BJ (cell line): ENCODE measurements around the gene ZFHX2. TPM values are rescaled to one million over a fixed set of nuclear protein-coding genes. Genes with fewer than 3 reads are reported as not detected.

Experiments
- CTCF ChIA-PET: fragments of 350-600 bp; formaldehyde crosslinking; extraction: SDS; loops from one replicate; lab custom pipeline; 2021; ENCODE audit warnings: antibody characterized with exemption, inconsistent platforms; lab: Yijun Ruan, JAX
- POLR2A ChIA-PET: fragments of 300-600 bp; sonication (Branson Sonifier 250); formaldehyde crosslinking; extraction: SDS; loops from one replicate; lab custom pipeline; 2021; ENCODE audit warnings: antibody characterized with exemption; lab: Charles Lee
- DNase-seq: peaks from one replicate; pipeline ENCODE4 v3.0.0-alpha.2; 2011; ENCODE audit warnings: low read depth
- H3K27me3 ChIP-seq: 2 replicates; pipeline ENCODE4 v1.6.0; 2011; ENCODE audit warnings: low read length; ENCODE audit not compliant: control insufficient read depth, insufficient read depth
- H3K36me3 ChIP-seq: 2 replicates; pipeline ENCODE4 v1.5.1; 2011; ENCODE audit warnings: low read length; ENCODE audit not compliant: control insufficient read depth, insufficient read depth
- H3K4me3 ChIP-seq: 2 replicates; pipeline ENCODE4 v1.5.1; 2011; ENCODE audit warnings: low read depth, mild to moderate bottlenecking, control low read depth, low read length
- polyA plus RNA-seq: library from polyadenylated mRNA; depleted of rRNA; stranded (reverse); fragments of >200 nt; gene quantifications from 2 replicates; pipeline ENCODE4 v1.2.3, GENCODE V29; 2011
- TF ChIP-seq, protein P1 (sequence below): IDR thresholded peaks from 2 replicates; pipeline ENCODE4 v1.5.1; 2011; ENCODE audit warnings: low read depth, mild to moderate bottlenecking, control low read depth, inconsistent platforms, low read length, moderate library complexity; ENCODE audit not compliant: insufficient read depth

The ZFHX2 gene
- polyA plus RNA-seq, 1 experiment: 0.28 TPM

DNA sequence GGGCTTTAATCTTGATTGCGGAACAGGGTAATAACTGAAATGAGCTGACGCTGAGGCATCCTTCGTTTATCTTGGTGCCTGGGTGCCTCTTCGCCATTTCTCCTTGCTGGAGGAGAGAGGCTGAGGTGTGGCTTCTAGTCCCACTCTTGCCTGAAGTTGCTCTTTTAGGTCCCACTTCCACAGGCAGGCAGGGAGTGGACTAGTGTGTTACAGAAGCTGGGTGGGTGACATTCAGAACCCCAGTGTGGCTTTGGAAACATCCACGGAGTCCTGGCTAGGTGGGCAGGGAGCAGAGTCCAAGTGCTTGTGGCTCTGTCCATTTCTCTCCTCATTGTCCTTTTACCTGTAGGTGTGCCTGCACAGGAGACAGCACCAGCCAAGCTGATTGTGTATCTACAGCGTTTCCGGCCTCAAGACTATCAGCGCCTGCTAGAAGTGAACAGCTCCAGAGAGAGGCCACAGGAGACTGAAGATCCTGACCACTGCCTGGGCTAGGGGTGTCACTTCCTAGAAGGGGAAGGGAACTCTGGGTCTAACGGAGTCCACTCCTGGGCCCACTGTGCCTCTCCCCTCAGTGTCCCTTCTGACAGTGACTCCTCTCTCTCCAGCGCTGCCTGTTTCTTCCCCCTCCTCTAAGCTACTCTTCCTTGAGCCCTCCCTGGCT, 6.9 kb upstream of the ZFHX2 start:
- CTCF ChIA-PET: interaction anchor here (0.6 to 16.8 kb wide), 16 partner anchors 9 to 236 kb away, joined by 3 to 479 read pairs (median 6); partner anchors contain the start of gene NGDN
- Histone ChIP-seq H3K36me3 (peaks cover 8% of the 10 kb centered on the region), H3K27me3 (no peaks in the 10 kb centered on the region), H3K4me3 (no peak overlapping the region)
- no peak for DNase-seq
- POLR2A ChIA-PET: no interaction called here
- TF ChIP-seq, protein P1, sequence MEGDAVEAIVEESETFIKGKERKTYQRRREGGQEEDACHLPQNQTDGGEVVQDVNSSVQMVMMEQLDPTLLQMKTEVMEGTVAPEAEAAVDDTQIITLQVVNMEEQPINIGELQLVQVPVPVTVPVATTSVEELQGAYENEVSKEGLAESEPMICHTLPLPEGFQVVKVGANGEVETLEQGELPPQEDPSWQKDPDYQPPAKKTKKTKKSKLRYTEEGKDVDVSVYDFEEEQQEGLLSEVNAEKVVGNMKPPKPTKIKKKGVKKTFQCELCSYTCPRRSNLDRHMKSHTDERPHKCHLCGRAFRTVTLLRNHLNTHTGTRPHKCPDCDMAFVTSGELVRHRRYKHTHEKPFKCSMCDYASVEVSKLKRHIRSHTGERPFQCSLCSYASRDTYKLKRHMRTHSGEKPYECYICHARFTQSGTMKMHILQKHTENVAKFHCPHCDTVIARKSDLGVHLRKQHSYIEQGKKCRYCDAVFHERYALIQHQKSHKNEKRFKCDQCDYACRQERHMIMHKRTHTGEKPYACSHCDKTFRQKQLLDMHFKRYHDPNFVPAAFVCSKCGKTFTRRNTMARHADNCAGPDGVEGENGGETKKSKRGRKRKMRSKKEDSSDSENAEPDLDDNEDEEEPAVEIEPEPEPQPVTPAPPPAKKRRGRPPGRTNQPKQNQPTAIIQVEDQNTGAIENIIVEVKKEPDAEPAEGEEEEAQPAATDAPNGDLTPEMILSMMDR: no peak

DNA sequence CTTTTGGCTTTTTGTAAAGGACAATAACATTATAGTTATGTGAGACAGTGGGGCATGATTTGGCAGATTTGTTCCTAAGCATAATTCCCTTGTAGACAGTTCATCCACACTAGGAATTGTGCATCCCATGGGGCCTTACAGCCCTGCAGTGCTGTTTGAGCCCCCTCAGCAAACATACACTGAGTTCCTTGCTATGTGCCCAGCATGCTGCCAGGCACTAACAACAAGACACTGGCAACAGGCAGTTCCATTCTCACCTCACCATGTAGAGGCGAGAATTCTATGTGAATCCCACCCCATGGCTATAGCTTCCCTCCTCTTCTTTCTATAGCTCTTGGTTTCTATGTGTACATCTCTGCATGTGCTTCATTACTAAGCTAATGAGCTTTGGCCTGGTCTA, 6.4 kb upstream of the ZFHX2 start:
- POLR2A ChIA-PET: no interaction called here
- H3K36me3 ChIP-seq: peaks cover 8% of the 10 kb centered on the region
- no peaks in the 10 kb centered on the region for H3K27me3 ChIP-seq
- no peak for DNase-seq
- CTCF ChIA-PET: interaction anchor here (0.6 to 16.8 kb wide), 11 partner anchors 9 to 259 kb away, joined by 3 to 479 read pairs (median 7); partner anchors contain the start of gene NGDN
- TF ChIP-seq, protein P1: no peak
- no peak overlapping the region for H3K4me3 ChIP-seq

DNA sequence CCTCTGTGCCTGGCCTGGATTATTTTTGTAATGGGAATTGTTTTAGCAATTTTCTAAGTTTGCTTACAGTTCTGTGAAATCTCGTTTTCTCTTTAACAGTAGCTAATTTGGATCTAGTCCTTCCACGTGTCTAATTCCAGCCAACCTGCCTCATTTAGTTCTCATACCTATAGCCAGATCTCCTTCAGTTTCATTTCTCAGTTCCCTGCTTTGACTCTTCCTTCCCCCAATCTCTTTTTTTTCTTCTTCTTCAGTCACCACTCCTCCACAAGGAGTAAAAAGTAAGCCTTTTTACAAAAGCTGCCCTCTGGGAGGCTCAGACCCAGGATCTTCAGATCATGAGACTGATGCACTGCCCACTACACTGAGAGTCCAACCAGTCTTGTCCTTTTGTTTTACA, 6.0 kb upstream of the ZFHX2 start:
- TF ChIP-seq, protein P1: no peak
- no peaks in the 10 kb centered on the region for H3K27me3 ChIP-seq
- ChIA-PET CTCF (interaction anchor here (0.6 to 16.8 kb wide), 7 partner anchors 11 to 259 kb away, joined by 3 to 479 read pairs (median 3); partner anchors contain the start of gene NGDN), POLR2A (no interaction called here)
- H3K36me3 ChIP-seq: peaks cover 8% of the 10 kb centered on the region; the same call in 1 of the 2 replicates
- DNase-seq: no peak
- H3K4me3 ChIP-seq: no peak overlapping the region

GRCh38 chr14:23556700-23557440, 5.3 kb upstream of the ZFHX2 start:
- H3K36me3 ChIP-seq: peaks cover 6% of the 10 kb centered on the region; the same call in 1 of the 2 replicates
- TF ChIP-seq, protein P1: no peak
- H3K27me3 ChIP-seq: no peaks in the 10 kb centered on the region
- no peak for DNase-seq
- POLR2A ChIA-PET: no interaction called here
- CTCF ChIA-PET: interaction anchor here (1.2 to 16.8 kb wide), 3 partner anchors 12 to 79 kb away, joined by 3 to 479 read pairs (median 7); partner anchors contain the start of gene NGDN
- peak overlapping the region; percentile 61 for H3K4me3 ChIP-seq
